Measurements from ENCODE around the gene PRB2. TPM values are rescaled to one million over a fixed set of nuclear protein-coding genes. Genes with fewer than 3 reads are reported as not detected.

Gene PRB2
- not detected in 5 replicates for total RNA-seq (2022; extraction: Qiagen RNA extraction)

DNA sequence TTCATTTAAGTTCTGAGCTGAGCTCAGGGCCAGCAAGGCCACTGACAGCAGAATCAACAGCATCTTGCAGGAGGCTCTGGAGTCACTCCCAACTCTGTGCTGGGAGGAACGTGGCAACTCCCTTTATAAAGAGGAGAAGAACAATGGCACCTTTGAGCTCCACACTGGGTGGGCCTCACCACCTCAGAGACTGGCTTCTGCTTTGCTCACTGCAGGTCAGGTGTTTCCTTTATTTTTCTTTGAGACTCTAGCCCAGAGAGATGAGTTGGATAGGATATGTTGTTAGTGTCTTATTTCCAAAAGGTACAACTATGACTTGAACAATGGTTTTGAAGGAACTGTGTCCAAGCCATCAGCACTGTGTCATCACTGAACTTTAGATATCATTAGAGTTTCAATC, at the start of gene PRB2:
Gene PRB2 (minus strand): TSS at position 101 of the 400 bp plus-strand sequence. CDS start 38 bp downstream, at position 63.

Other genes with a start within 250 kb of the PRB2 start
- gene SMIM10L1, start 224.4 kb downstream of the PRB2 start, total RNA-seq (2022; extraction: Qiagen RNA extraction) = 7.6 to 8.4 TPM (median 7.9 TPM) in 5 replicates
- gene TAS2R42, start 208.6 kb downstream of the PRB2 start, total RNA-seq (2022; extraction: Qiagen RNA extraction) = not detected in 5 replicates
- gene PRB3, start 125.9 kb downstream of the PRB2 start, total RNA-seq (2022; extraction: Qiagen RNA extraction) = not detected in 5 replicates
- not detected in 5 replicates for gene PRB4, start 85.1 kb downstream of the PRB2 start, total RNA-seq (2022; extraction: Qiagen RNA extraction)